ENCODE data around the gene TCEAL5.
"Not testable (repeated sequence)": the region's sequence is repeated elsewhere in the genome, so short reads cannot be mapped to it uniquely, and the experiment has no call there.

Gene TCEAL5

GRCh38 chrX:103276581-103277002, at the start of gene TCEAL5:
Gene TCEAL5 (minus strand): TSS chrX:103276750. CDS start chrX:103274563, 2,187 bp downstream.
- no peak for DNase-seq (ENCODE audit: extremely low spot score)
- TF ChIP-seq PKNOX1 (IDR thresholded peaks at IDR 0.05) (peak; percentile 46; the same call in 1 of the 2 replicates), LEF1 (IDR thresholded peaks at IDR 0.05; ENCODE audit: borderline replicate concordance) (no peak), ELF4 (IDR thresholded peaks at IDR 0.05) (no peak)
- POLR2A ChIA-PET = no interaction called here
- CTCF ChIA-PET = no interaction called here

GRCh38 chrX:103311399-103311780, 34.8 kb upstream of the TCEAL5 start:
- ChIA-PET CTCF (no interaction called here), POLR2A (interaction anchor here (1.3 to 2.1 kb wide), 3 partner anchors 45 to 65 kb away, joined by 3 to 12 read pairs (median 7); partner anchors contain the start of genes BEX3, TCEAL8 and TCEAL9)
- TF ChIP-seq L3MBTL2 (conservative IDR thresholded peaks at IDR 0.05) (no peak), BHLHE40 (IDR thresholded peaks at IDR 0.05; ENCODE audit: borderline replicate concordance) (no peak), SP1 (IDR thresholded peaks at IDR 0.05) (no peak), ZNF384 (IDR thresholded peaks at IDR 0.05) (no peak), TARDBP (IDR thresholded peaks at IDR 0.05) (no peak), NFRKB (IDR thresholded peaks at IDR 0.05) (no peak), HDGF (IDR thresholded peaks at IDR 0.05; ENCODE audit: borderline replicate concordance) (no peak), LEF1 (IDR thresholded peaks at IDR 0.05; ENCODE audit: borderline replicate concordance) (no peak), FOXM1 (IDR thresholded peaks at IDR 0.05; ENCODE audit: borderline replicate concordance) (no peak), SUZ12 (IDR thresholded peaks at IDR 0.05) (no peak)
- no peak for DNase-seq (ENCODE audit: extremely low spot score)

GRCh38 chrX:103310555-103311398, 34.2 kb upstream of the TCEAL5 start, which contains the start of gene BEX2:
Gene BEX2 (minus strand): TSS chrX:103310990. CDS start chrX:103309976, 1,014 bp downstream.
- DNase-seq (ENCODE audit: extremely low spot score) = peak; percentile 90
- ChIA-PET CTCF (interaction anchor here (0.6 kb wide), 1 partner anchor 32 kb away, joined by 3 read pairs; no protein-coding TSS in a partner anchor), POLR2A (interaction anchor here (1.3 to 2.1 kb wide), 3 partner anchors 45 to 66 kb away, joined by 3 to 12 read pairs (median 7); partner anchors contain the start of genes BEX3, TCEAL8 and TCEAL9)
- no peak for TF ChIP-seq ZNF384 (IDR thresholded peaks at IDR 0.05)
- no peak for TF ChIP-seq SUZ12 (IDR thresholded peaks at IDR 0.05)
- TF ChIP-seq CTBP1 (IDR thresholded peaks at IDR 0.05; ENCODE audit: borderline replicate concordance) = no peak
- TF ChIP-seq ELF4 (IDR thresholded peaks at IDR 0.05) = no peak
- peak; percentile 17; the same call in 1 of the 2 replicates for TF ChIP-seq L3MBTL2 (conservative IDR thresholded peaks at IDR 0.05)
- no peak for TF ChIP-seq TARDBP (IDR thresholded peaks at IDR 0.05)
- TF ChIP-seq FOXM1 (IDR thresholded peaks at IDR 0.05; ENCODE audit: borderline replicate concordance) = no peak
- TF ChIP-seq SP1 (IDR thresholded peaks at IDR 0.05) = no peak
- TF ChIP-seq FOXA1 (IDR thresholded peaks at IDR 0.05) = no peak
- TF ChIP-seq FOXK2 (IDR thresholded peaks at IDR 0.05) = no peak
- no peak for TF ChIP-seq NFRKB (IDR thresholded peaks at IDR 0.05)
- no peak for TF ChIP-seq ARNT (IDR thresholded peaks at IDR 0.05)
- 0 out of 2 replicates have a peak, but pooled peaks have one; percentile 13 for TF ChIP-seq PKNOX1 (IDR thresholded peaks at IDR 0.05)

- ChIA-PET POLR2A (interaction anchor here (2.1 kb wide), 1 partner anchor 46 kb away, joined by 7 read pairs; the partner anchor contains the start of gene TCEAL9), CTCF (no interaction called here)
- DNase-seq (ENCODE audit: extremely low spot score) = no peak
- no peak for TF ChIP-seq TARDBP (IDR thresholded peaks at IDR 0.05)
- no peak for TF ChIP-seq FOXK2 (IDR thresholded peaks at IDR 0.05)
- TF ChIP-seq L3MBTL2 (conservative IDR thresholded peaks at IDR 0.05) = no peak
- no peak for TF ChIP-seq ARNT (IDR thresholded peaks at IDR 0.05)
- no peak for TF ChIP-seq SUZ12 (IDR thresholded peaks at IDR 0.05)
- TF ChIP-seq SP1 (IDR thresholded peaks at IDR 0.05) = no peak
- no peak for TF ChIP-seq HDGF (IDR thresholded peaks at IDR 0.05; ENCODE audit: borderline replicate concordance)
- no peak for TF ChIP-seq BHLHE40 (IDR thresholded peaks at IDR 0.05; ENCODE audit: borderline replicate concordance)
- TF ChIP-seq PKNOX1 (IDR thresholded peaks at IDR 0.05) = no peak
- no peak for TF ChIP-seq ZNF384 (IDR thresholded peaks at IDR 0.05)
- no peak for TF ChIP-seq FOXM1 (IDR thresholded peaks at IDR 0.05; ENCODE audit: borderline replicate concordance)
- TF ChIP-seq FOXA1 (IDR thresholded peaks at IDR 0.05) = no peak
- TF ChIP-seq ELF4 (IDR thresholded peaks at IDR 0.05) = no peak
- TF ChIP-seq NFRKB (IDR thresholded peaks at IDR 0.05) = no peak
- no peak for TF ChIP-seq CTBP1 (IDR thresholded peaks at IDR 0.05; ENCODE audit: borderline replicate concordance)
- no peak for TF ChIP-seq LEF1 (IDR thresholded peaks at IDR 0.05; ENCODE audit: borderline replicate concordance)
Observed at GRCh38 chrX:103309860-103310554, 33.5 kb upstream of the TCEAL5 start.

- POLR2A ChIA-PET; DNase-seq (ENCODE audit: extremely low spot score); CTCF ChIA-PET: not testable (repeated sequence)
Observed at GRCh38 chrX:103305666-103306065, 29.1 kb upstream of the TCEAL5 start.

GRCh38 chrX:103304705-103305104, 28.2 kb upstream of the TCEAL5 start:
- ChIA-PET CTCF (no interaction called here), POLR2A (no interaction called here)
- no peak for DNase-seq (ENCODE audit: extremely low spot score)
- TF ChIP-seq LEF1 (IDR thresholded peaks at IDR 0.05; ENCODE audit: borderline replicate concordance) (no peak), ARNT (IDR thresholded peaks at IDR 0.05) (no peak)

All from HEK293T (cell line).